Measurements from ENCODE around the gene ALPL. TPM values are rescaled to one million over a fixed set of nuclear protein-coding genes. Genes with fewer than 3 reads are reported as not detected.

ALPL gene
- total RNA-seq, 1 donor from 2014 or later: 4.9 TPM

GRCh38 chr1:21612057-21612456, 102.8 kb downstream of the ALPL start:
- FAIRE-seq: no peak

GRCh38 chr1:21613072-21613867, 104.0 kb downstream of the ALPL start:
- DNase-seq (ENCODE audit: low spot score in 2 of 2): no peak
- no peak for FAIRE-seq

More at GRCh38 chr1:21612057-21612456, 102.8 kb downstream of the ALPL start:
- DNase-seq (ENCODE audit: low spot score in 2 of 2): no peak

- no peak for FAIRE-seq
Measured at GRCh38 chr1:21614419-21615115, 105.3 kb downstream of the ALPL start.

DNA sequence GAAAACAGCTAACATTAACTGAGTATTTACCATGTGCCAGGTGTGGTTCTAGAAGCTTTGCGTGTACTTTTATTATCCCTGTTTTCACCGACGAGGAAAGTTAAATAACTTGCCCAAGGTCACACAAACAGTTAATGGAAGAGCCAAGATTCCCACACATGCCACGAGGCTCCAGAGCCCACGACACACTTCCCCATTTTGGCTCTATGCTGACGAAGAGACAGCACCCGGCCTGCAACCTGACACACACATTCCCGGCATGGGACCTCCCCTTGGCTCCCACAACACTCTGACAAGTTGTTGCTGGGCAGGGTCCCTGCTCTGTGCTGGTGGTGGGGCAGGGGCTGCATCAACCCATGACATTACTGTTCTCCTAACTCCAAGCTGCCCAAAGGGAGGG, 107.1 kb downstream of the ALPL start:
- FAIRE-seq (no peak), DNase-seq (ENCODE audit: low spot score in 2 of 2) (no peak)

More at GRCh38 chr1:21614419-21615115, 105.3 kb downstream of the ALPL start:
- DNase-seq (ENCODE audit: low spot score in 2 of 2): no peak

GRCh38 chr1:21617126-21617738, 108.0 kb downstream of the ALPL start:
- FAIRE-seq (no peak), DNase-seq (ENCODE audit: low spot score in 2 of 2) (no peak)

GRCh38 chr1:21618059-21618458, 108.8 kb downstream of the ALPL start:
- DNase-seq (ENCODE audit: low spot score in 2 of 2) (no peak), FAIRE-seq (no peak)

- no peak for DNase-seq (ENCODE audit: low spot score in 2 of 2)
- FAIRE-seq: no peak
Measured at GRCh38 chr1:21618561-21619374, 109.5 kb downstream of the ALPL start.

DNA sequence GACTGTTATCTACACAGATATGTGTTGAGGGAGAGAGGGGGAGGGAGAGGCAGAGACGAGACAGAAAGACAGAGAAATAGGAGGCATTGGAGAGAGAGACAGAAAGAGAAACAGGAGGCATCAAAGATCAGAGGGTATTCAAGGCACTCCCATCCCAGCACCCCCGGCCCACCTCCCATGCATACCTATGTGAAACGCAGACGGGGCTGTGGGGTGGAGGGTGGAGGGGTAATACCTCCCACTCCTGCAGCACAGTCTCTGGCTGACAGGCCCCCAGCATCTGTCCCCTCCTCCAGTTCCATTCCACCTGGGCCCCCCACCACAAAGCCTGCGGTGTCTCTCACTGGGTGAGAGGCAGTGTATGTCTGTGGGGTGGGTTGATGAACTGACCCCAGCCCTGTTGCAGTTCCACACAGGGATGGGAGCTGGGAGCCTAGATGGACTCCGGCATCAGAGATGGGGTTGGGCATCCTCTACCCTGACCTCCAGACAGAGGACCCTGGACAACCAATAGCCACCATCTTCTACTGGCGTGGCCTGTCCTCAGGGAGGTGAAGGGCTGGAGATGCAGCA, 110.2 kb downstream of the ALPL start:
- FAIRE-seq (no peak), DNase-seq (ENCODE audit: low spot score in 2 of 2) (no peak)

DNA sequence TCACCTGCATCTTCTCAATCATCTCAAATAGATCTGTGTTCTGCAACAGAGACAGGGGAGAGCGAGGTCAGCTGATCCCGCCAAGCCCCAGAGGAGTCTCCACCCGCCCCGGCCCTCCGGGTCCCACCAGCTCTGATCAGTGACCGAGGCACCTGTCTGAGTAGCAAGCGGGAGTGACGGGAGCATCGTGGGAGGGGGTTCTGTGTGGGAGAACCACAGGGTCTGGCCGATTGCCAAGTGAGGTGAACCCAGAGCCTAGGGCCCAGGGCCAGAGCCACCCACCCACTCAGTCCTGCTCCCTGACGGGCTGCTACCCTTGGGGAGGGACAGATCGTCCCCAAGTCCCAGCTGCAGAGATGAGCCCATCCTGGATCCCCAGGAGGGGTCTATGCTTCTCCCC, 110.8 kb downstream of the ALPL start:
- no peak for DNase-seq (ENCODE audit: low spot score in 2 of 2)
- FAIRE-seq: no peak

- DNase-seq (ENCODE audit: low spot score in 2 of 2) (peak; percentile 55 to 64), FAIRE-seq (no peak)
Measured at GRCh38 chr1:21620496-21620895, 111.3 kb downstream of the ALPL start.

DNA sequence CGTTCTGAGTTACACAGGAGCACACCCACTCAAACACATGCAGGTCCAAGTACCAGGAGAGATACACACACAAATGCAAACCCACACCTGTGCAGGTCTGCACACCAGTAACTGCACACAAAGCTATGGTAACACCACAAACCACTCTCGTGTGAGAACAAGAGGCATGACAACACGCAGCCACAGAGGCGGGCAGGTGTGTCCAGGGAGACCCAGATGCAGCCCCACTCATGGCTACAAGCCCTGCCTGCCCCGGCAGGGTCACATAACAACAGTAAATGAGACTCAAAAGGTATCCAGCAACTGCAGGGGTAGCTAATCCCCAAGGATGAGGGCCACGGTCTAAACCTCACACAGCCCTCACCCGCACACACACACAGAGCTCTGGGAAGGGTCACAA, 111.8 kb downstream of the ALPL start:
- no peak for DNase-seq (ENCODE audit: low spot score in 2 of 2)
- no peak for FAIRE-seq

- DNase-seq (ENCODE audit: low spot score in 2 of 2) (no peak), FAIRE-seq (no peak)
Measured at GRCh38 chr1:21621761-21622436, 112.7 kb downstream of the ALPL start.

- FAIRE-seq (no peak), DNase-seq (ENCODE audit: low spot score in 2 of 2) (peak in 1 of 2 donors; percentile 58)
Measured at GRCh38 chr1:21622466-21623315, 113.5 kb downstream of the ALPL start.

DNA sequence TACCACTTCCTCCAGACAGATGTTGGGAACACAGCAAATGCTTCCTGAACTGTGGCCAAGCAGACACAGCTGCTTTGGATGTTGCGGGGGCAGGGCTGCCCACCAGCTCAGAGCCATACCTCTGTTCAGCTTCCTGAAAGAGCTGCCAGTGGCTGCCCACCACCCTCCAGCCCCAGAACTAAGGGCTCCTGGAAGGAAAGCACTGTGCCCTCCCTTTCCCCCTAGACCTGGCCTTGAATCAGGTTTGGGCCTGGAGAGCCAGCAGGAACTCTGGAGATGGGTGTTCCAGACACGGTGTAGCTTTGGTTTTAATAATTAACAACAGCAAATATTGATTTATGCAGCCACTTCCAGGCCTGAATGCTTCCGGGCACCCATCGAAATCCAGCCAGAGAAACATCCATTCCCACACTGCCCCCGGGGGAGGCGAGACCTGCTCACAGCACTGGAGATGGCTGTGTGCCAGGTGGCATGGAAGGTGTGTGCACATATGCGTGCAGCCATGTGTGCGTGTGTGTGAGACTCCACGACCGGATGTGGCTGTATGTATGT, 114.3 kb downstream of the ALPL start:
- DNase-seq (ENCODE audit: low spot score in 2 of 2) (no peak), FAIRE-seq (no peak)

GRCh38 chr1:21624571-21625389, 115.6 kb downstream of the ALPL start:
- DNase-seq (ENCODE audit: low spot score in 2 of 2) (peak in 1 of 2 donors; percentile 53), FAIRE-seq (no peak)

- FAIRE-seq (no peak), DNase-seq (ENCODE audit: low spot score in 2 of 2) (no peak)
Measured at GRCh38 chr1:21625390-21626190, 116.4 kb downstream of the ALPL start.

GRCh38 chr1:21626921-21627339, 117.7 kb downstream of the ALPL start:
- DNase-seq (ENCODE audit: low spot score in 2 of 2) (no peak), FAIRE-seq (no peak)
